NCI-H526 treated with DMSO at 0.1 percent for 48 hours (cell line): Measurements from ENCODE around the gene SPDEF.

Experiments
- DNase-seq: peaks from one replicate; lab custom pipeline; 2025; lab: John Stamatoyannopoulos, UW

SPDEF gene

DNA sequence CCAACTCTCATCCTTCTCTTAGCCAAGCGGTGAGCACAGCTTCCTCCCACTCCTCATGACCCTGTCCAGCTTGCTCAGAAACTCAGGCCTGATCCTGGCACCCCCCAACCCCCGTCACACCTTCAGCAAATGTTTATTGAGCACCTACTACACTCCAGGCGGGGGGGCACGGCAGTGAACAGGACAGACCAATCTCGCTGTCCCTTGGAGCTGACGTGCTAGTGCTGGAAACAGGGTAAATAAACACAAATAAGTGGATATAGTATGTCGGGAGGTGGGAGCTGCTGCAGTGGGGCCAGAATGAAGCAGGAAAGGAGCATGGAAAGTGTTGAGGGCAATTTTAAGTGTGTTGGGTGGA is 7.4 kb upstream of the SPDEF start:
- no peak for DNase-seq

DNA sequence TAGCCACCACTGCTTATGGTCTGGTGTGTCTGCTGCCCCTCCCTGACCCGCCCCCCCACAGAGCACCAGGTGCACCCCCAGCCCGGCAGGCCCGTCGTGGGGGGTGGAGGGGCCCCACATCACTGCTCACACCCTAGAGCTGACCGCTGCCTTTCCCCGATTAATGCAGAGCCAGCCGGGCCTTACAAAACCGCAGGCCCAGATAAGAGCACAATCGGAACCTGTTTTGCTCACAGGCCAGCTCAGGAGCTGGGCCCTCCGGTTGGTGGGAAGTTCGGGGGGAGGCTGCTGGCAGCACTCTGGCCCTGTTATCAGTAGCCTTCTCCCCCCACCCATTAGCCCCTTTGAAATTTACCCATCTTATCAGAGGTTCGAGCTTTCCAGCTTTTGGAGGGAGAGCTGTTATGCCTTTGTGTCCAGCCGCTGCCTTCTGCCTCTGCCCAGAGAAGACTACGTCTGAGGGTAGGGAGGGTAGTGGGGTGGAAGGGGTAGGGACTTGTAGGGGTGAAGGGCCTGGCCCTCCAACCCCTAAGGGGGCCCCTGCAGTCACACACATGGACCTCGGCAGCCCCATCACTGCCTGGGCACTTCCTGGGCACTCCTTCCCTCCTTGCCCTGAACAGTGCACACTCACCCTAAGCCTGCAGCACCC is 6.9 kb upstream of the SPDEF start:
- DNase-seq, result no peak

DNA sequence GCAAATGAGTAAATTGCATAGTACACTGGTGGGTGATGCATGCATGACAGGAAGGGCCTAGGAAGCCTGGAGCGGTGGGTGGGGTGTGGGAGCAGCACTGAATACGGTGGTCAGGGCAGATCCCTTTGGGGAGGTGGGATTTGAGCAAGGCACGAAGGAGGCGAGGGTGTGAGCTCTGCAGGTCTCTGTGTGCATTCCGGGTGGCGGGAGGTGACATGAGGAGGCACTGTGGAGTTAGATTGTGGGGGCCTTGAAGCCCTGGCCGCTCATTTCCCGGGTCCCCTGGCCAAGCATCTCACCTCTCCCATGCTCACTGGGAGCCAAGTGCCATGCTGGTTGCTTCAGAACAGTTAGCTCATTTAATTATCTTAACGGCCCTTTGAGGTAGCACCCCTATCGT is 6.2 kb upstream of the SPDEF start:
- DNase-seq, result no peak

DNA sequence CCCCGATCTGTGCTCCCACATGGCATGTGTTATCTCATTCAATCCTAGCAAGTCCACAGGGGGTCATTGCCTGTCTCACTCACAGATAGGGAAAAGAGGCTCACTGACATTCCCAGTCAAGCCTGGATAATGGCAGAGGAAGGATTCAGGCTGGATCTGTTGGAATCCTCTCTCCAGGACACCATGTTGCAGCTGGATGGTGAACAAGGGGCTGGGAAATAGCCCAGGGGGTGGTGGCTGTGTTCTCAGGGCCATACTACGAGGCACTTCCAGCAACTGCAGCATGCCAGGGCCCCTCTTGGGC is 5.0 kb upstream of the SPDEF start:
- no peak for DNase-seq

DNA sequence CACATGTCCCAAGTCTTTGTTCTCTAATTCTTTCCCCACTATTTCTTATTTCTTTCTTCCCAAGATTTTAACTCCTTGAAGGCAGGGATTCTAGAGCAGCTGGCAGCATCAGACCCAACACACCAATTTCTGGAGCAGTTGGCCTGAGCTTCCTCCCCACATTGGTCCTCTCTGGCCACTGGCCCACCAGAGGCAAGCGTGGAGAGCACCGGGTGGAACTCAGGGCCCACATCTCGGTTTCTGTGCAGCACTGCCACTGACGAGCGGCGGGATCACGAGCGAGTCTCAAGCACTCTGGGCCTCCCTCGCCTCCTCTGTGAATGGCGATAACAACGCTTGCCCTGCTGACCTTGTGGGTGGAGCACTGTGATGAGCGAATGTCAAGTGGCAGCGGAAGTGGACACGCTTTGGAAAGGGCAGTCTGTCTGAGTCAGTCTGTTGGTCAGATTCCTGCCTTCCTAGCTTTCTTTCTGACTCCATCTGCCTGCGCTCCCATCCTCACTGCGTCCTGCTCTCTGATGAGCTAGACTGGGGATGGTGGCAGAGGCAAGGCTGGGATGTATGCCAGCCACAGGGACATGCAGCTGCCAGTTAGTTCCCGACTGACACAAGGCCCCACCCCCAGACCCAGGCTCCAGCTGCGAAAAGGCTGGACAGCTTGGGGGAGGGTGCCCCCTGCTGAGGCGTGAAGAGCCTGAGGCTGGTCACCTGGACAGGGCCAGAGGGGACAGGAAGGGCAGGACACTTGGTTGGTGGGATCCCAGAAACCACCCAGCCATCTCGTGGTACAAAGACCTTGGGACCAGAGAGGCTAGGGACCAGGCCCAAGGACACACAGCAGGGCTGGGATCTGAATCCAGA is 4.5 kb upstream of the SPDEF start:
- DNase-seq, result no peak

DNA sequence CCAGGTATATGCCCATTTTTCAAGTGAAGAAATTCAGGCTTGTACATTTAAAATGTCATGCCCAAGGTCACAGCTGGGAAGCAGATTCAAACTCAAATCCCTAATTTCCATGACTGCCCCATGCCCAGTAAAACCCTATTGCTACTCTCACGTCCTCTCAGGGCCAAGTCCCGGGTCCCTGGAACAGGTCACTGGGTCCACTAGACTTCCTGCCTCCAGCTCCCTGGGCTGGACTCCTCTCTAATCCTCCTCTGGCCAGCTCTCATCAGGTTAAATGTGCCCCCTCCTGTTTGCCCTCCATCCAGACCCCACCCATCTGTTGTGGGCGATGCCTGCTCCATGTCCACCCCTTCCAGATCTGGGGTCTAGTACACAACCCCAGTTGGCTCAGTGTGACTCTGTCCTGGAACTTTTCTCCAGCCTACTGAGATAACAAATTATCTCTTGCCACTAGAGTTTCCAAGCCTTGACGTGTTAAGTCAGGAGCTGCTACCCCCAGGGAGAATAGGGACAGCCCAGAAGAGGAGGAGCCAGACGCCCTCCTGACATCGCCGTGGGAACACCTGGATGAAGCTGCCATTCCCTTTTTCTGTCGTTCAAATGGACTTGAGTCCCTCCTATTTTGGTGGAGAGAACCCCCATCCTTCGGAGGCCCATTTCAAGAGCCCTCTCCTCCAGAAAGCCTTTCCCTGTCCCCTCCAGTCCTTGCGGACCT is 3.7 kb upstream of the SPDEF start:
- no peak for DNase-seq

DNA sequence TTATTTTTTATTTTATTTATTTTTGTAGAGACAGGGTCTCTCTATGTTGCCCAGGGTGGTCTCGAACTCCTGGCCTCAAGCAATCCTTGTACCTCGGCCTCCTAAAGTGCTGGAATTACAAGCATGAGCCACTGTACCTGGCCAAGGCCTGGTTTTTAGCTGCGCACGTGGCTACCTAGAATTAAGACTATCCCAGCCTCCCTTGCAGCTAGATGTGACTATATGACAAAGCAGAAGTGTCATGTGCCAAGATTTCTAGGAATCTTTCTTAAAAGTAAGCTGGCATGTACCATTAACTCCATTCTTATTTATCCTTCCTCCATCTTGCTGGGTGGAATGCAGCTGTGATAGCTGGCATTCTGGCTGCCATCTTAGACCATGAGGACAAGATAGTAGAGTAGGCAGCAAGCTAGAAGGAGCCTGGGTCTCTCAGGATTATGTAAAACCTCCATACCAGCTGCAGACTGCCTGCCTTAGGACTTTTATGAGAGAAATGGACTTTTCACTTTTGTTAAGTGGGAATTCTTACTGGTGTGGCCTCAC is 2.1 kb upstream of the SPDEF start:
- no peak for DNase-seq

DNA sequence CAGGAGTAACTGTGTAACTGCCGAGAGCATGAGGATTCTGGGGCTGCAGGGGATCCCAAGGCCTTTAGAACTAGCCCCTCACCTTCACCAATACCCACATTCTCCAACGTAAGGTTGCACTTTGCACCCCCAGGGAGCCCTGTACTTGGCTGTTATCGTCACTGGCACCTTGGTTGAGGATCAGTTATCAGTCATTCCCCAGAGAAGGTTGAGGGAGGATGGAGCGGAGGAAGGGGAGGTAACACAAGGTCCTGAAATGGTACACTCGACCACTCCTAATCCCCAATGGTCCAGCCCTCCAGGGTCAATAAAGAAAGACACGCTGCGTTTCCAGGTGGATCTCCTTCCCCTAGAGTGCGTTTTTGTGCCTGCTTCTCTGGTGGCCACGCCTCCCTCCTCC is 1.1 kb upstream of the SPDEF start:
- DNase-seq, result no peak

DNA sequence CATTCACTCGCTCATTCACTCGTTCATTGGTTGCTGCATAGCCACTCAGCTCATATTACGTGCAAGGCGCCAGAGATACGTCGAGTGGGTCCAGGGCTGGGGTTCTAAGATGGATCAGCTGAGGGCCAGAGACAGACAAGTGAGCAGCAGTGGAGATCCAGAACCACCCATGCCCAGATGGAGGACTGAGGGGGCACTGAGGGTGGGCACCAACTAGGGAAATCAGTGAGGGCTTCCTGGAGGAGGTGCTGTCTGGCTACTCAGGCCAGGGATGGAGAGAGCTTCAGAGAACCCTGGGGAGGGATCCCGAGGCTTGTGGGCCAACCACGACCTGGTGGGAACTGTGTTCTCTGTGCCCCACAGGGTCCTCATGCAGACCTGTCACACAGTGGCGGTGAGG is 364 bp upstream of the SPDEF start:
- DNase-seq, result no peak

DNA sequence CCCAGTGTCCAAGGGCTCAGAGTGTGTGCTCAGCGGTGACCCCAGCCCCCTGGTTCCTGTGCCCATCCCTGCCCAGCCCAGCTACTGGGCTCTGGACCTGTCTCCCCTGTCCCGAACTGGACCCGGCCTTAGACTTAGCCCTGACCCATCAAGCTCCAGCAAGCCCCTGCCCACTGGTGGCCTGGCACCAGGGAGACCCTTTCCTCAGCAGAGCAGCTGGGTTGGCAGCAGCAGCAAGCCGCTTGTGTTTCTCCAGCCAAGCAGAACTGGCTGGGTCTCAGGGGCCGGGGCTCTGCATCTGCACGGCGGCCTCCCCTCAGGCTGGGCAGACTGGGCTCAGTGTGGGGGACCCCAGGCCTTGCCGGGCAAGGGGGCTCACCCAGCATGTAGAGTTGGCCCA is 801 bp downstream of the SPDEF start:
- no peak for DNase-seq

DNA sequence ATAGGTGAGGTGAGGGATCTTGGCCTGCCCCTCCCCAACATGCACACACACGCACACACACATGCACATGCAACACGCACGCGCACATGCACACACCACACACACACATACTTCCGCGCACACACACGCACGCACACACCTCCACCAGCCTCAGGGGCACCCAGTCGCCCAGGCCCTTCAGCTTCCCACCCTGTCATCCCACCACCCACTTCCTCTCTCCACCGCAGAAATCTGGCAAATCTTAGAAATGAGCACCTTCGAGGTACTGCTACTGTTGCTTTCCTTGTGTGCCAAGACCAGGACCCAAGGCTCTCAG is 1.2 kb downstream of the SPDEF start:
- no peak for DNase-seq

DNA sequence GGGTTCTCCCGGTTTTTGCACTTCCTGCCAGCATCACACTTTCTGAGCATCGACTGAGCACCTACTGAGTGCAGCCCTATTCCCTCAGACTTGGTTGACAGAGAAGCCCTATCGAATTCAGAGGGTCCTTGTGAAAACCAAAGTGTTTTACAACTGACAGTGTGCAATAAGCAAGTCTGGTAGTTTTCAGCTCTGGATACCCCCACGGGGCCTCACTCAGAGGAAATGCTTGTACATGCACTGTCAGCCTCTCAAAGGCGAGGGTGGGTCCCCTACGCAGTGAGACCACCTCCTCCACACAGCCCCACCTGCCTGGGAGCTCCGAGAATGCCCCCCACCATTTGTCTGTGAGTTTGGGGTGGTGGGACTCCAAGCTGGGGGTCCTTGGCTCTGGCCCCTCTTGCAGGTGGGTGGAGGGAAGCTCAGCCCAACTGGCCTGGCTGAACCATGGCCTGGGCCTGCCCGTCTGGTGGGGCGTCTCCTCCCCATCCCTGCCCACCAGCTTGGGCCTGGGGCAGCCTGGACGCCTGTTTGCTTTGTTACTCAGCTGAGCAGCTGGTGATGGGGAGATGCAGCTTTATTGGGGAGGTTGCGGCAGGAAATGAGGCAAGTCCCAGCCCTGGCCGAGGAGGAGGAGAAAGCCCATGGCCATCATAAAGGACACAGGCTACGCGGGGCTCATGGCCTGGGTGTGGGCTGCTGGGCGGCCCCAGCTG is 1.7 kb downstream of the SPDEF start:
- DNase-seq, result no peak

DNA sequence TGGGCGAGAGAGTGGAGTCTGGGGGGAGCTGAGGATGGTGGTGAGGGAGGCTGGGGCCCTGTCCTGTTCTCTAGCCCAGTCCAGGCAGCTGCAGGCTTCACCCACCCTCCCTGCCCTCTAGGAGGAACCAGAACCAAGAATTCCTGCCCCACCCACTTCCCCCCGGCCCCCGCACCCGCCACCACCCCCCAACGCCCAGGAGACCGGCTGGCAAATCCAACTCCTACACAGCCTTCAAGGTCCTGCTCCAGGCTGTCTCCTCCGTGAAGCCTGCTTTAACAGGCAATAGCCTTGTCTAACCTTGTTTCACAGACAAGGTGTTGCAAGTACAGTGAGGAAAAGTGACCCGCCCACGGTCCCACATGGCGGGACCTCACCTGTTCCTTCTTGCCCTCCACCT is 2.4 kb downstream of the SPDEF start:
- DNase-seq, result no peak

DNA sequence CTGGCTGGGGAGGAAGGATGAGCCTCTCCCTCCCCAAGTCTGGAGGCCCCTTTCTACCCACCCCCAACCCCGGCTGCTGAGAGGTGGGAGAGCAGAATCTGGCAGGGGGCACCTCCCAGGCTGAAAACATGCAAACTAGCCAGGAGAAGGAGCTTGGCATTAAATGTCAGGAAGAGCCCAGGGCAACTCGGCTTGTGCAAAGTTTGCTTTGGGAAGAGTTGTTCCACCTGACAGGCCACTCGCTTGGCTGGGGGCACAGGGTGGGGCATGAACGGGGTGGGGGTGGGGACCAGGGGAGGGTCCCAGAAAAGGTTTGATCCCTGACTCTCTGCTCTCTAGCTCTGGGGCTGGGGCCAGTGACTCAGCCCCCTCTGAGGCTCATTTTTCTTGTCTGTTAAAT is 3.0 kb downstream of the SPDEF start:
- no peak for DNase-seq

DNA sequence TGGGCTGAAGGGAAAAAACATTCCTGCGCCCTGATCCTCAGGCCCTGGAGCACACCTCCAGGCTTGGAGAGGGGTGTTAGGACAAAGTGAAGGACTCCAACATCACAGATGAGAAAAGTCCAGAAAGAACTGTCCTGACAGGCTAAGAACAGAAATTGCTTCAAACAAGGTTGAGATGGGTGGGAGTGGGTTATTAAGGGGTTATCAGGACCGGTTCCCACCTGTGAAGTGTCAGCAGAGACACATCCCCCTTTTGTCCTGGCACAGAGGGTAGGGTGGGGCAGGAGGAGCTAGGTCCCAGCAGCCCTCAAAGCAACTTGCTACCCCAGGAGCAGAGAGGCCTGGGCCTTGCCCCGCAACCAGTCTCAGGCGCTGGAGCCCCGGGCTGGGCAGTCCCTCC is 3.5 kb downstream of the SPDEF start:
- DNase-seq, result no peak

DNA sequence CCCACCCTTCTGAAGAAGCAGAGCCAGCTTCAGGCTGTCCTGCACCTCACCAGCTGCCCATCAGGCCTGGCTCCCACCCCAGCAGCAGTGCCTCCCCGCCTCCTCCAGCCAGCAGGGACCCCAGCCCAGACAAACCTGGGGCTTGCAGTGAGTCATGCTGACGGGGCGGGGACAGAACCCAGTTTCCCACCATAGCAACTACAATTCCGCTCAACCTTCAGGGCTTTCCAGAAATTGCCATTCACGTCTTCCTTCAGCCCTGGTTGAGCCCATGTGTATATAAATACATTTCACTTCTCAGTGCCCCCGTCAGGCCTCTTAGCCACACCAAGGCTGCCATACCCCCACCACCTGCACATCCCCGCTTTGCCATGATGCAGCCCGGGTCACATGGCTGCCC is 4.4 kb downstream of the SPDEF start:
- no peak for DNase-seq

DNA sequence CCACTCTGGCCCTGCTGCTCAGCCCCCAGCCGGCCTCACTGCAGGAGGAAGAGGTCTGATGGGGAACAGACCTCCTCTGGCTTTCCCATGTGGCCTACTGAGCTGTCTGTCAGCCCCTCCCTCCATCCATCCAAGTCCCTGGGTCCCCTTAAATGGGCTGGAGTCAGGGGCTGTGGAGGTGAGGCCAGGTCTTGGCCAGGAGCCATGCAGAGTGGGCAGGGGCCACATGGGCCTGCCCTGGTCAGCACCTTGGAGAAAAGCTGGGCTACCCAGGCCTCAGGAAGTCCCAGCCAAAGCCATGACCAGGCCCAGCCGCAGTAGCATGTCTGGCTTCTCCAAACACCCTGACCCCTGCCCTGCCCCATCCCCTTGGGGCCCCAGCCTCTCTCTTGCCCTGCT is 6.3 kb downstream of the SPDEF start:
- DNase-seq, result no peak

DNA sequence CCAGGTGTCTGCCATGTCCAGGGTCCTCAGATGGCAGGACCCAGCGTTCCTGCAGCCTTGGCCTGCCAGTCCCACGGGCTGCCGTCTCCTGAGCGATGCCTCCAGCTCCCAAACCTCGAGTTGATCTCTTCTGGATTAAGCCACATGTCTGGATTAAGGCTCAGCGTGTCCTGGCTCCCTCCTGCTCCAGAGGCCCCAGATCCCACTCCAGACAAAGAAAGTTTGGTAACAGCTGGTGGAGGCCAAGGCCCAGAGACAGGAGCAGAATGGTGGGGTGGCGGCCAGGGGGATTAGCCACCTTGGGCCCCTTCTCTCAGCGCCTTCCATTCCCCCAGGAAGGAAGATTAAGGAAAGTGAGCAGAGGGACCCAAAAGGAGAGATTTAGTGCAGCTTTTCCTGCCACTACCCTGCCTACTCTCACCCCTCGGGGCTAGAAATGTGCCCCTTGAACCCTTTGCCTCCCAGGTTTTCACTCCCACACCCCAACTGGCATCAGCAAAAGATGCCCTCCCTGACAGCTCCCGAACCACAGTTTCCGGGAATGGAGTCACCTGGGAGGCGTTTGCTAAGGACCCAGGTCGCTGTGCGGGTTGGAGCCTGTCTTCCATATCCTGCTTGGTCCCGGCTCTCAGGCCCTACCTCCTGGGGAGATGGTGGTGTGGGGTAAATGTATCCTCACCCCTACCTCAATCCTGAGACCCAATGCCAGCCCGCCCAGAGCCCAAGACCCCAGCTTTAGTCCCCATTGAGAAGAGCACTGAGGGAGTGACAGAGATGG is 6.9 kb downstream of the SPDEF start:
- DNase-seq, result no peak

DNA sequence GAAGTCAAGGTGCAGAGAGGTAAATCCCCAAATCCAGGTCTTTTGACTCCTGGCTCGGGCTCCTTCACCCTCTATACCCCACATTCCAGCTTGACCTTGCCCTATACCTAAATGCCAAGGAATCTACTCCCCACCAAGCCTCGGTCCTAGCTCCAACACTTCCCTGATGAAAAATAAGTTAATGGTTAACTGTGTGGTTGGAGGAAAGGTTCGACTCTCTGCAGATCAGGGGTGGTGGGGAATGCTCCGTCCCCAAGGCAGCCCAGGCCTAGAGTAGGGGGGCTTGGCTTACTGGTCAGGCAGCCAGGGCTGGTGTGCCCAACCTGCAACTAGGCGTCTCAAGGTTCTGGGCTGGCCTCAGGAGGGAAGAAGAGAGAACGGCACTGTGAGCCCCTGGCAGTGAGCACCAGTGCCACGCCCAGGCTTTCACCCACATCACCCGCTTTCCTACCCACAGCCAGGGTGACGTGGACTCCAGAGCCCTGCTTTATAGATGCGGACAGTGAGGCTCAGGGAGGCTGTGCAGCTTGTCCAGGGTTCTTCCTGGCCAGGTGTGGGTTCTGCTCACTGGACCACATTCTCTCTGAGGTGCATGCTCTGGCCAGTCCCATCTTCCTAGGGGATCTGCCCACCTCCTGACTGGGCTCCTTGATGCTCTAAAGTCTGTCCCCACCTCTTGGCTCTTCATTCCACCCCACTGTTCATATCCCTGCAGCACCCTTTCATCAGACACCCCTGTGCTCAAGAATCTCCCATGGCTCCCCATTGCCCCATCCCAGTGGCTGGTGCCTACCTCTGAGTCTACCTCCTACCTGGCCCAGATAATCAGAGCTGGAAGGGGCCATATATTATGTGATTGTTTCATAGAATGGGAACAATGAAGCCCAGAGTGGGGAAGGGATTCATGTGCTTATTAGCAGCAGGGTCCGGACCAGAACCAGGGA is 8.2 kb downstream of the SPDEF start:
- no peak for DNase-seq

DNA sequence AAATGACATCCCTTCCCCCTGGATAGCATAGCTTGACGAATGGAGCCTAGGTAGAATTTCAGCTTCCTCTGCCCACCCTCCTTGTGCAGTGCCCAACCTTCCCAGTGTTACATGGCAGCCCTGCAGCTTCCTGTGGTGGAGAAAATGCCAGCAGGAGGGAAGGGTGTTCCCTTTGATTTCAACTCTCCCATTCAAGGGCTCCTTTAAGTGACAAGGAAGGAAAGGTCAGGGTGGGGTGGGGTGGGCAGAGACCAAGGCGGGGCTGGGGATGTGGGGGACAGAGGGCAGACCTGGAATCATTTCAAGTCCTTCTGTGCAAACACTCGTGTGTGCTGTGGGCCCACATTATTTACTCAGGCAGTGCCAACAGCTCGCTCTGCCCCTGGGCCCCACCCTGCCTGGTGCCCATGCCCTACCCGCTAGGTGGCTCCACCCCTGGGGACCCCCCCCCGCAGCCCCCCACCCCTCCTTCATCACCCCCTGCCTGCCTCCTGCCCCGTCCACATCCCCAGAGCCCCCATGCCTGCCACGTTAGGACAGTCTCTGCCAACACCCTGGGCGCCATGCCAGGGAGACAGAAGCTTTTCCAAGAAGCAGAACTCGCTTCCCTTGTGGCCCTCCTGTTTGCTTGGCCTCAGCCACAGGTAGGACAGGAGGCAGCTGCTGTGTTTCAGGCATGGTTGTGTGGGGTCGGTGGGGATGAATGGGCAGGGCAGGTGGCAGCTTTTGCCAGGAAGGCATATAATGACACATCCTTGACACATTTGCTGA is 9.4 kb downstream of the SPDEF start:
- DNase-seq, result no peak
